ENCODE data around the gene PIK3CA. TPM values are rescaled to one million over a fixed set of nuclear protein-coding genes. Genes with fewer than 3 reads are reported as not detected.
A peak's percentile ranks its signal among the peaks of the same experiment; 100 is the strongest.

PIK3CA gene
- total and polyA plus RNA-seq, 2 donors (not counting 3 experiments of a cell fraction or from before 2014, with no cell fraction given), result 4.2 to 25.8 TPM

GRCh38 chr3:179266701-179267211 is 118.6 kb downstream of the PIK3CA start:
- ChIA-PET POLR2A (no interaction called here), CTCF (interaction anchor here (0.7 to 2.3 kb wide), 4 partner anchors 12 to 251 kb away, joined by 3 to 4 read pairs (median 3); partner anchors contain the start of gene PIK3CA)
- Histone ChIP-seq H3K9me3 (replicated peaks; ENCODE audit: control insufficient read depth, insufficient read depth, low read length) (no peaks in the 10 kb centered on the region), H3K4me3 (replicated peaks in 1 of 3; ENCODE audit: insufficient read depth in 1 of 3, low read depth in 1 of 3, low read length in 3 of 3) (no peak overlapping the region), H4K20me1 (replicated peaks; ENCODE audit: control insufficient read depth, extremely low read depth, insufficient read depth, low read length) (no peaks in the 10 kb centered on the region), H3K36me3 (ENCODE audit: control insufficient read depth in 2 of 2, extremely low read depth in 1 of 2, insufficient read depth in 2 of 2, low read length in 2 of 2) (no peaks in the 10 kb centered on the region), H3K9me1 (replicated peaks; ENCODE audit: control insufficient read depth, extremely low read depth, insufficient read depth, low read length) (no peaks in the 10 kb centered on the region), H3K27ac (ENCODE audit: insufficient read depth, low read depth, low read length) (no peak overlapping the region), H3K9ac (replicated peaks; ENCODE audit: extremely low read depth, insufficient read depth, low read length) (no peak overlapping the region), H2AFZ (ENCODE audit: low read depth, low read length) (peak overlapping the region; percentile 81), H3K27me3 (ENCODE audit: control insufficient read depth in 2 of 2, insufficient read depth in 2 of 2, low read length in 2 of 2) (no peaks in the 10 kb centered on the region), H3K4me2 (ENCODE audit: insufficient read depth, low read length) (peak overlapping the region; percentile 73), H3K79me2 (ENCODE audit: control insufficient read depth, insufficient read depth, low read length) (no peaks in the 10 kb centered on the region), H3K4me1 (ENCODE audit: control insufficient read depth, extremely low read depth, insufficient read depth, low read length) (peaks cover 22% of the 10 kb centered on the region)
- dilution Hi-C loops (cut with MboI; ENCODE audit: extremely low pct_ligation_motif_present, low sequenced_read_pairs), result no loop called here
- DNase-seq (ENCODE audit: low read depth, low spot score) (peak; percentile 77), FAIRE-seq (no peak)
- BruUV-seq (replicated peaks), result no TSS peak
- intact Hi-C loops (cut with micrococcal nuclease), result loop anchor here (1.0 kb wide), 1 partner anchor 118 kb away; the partner anchor contains the start of gene PIK3CA
- TF ChIP-seq POLR2A (IDR thresholded peaks at IDR 0.05; ENCODE audit: low read depth, low read length) (no peak), JUN (IDR thresholded peaks at IDR 0.05; ENCODE audit: borderline replicate concordance, insufficient read depth, insufficient read length, low read depth) (no peak), CTCF (IDR thresholded peaks at IDR 0.05; ENCODE audit: extremely low read depth in 1 of 2, insufficient read depth in 1 of 2, low read depth in 1 of 2, low read length in 2 of 2) (no peak), MYC (IDR thresholded peaks at IDR 0.05; ENCODE audit: low read depth, low read length) (no peak), GATA2 (IDR thresholded peaks at IDR 0.05; ENCODE audit: insufficient read depth, insufficient read length, low read depth, low read length) (no peak), EZH2 (IDR thresholded peaks at IDR 0.05; ENCODE audit: borderline replicate concordance, low read depth, low read length, severe bottlenecking) (no peak), MAX (IDR thresholded peaks at IDR 0.05; ENCODE audit: insufficient read depth, insufficient read length) (no peak), FOS (IDR thresholded peaks at IDR 0.05; ENCODE audit: borderline replicate concordance, insufficient read depth, low read length) (no peak), POLR2AphosphoS5 (IDR thresholded peaks at IDR 0.05; ENCODE audit: insufficient read depth, low read depth, low read length) (no peak)

Data from endothelial cell of umbilical vein (primary cell).